ENCODE results near the gene RAP2B. TPM values are rescaled to one million over a fixed set of nuclear protein-coding genes. Genes with fewer than 3 reads are reported as not detected.
"Not testable (repeated sequence)": the region's sequence is repeated elsewhere in the genome, so short reads cannot be mapped to it uniquely, and the experiment has no call there.

The RAP2B gene
- 23.7 and 27.5 TPM in 2 replicates for total RNA-seq
- polyA plus RNA-seq (2012) = 9.7 TPM

GRCh38 chr3:153161714-153162512, at the start of gene RAP2B:
RAP2B (plus strand) TSS chr3:153162226; CDS start chr3:153162694, 468 bp downstream.
- peak; percentile 96 for DNase-seq (ENCODE audit: low read depth)

- DNase-seq (ENCODE audit: low read depth) = no peak
Observed at GRCh38 chr3:153113541-153113940, 48.5 kb upstream of the RAP2B start.

- not testable (repeated sequence) for DNase-seq (ENCODE audit: low read depth)
Observed at GRCh38 chr3:153114270-153114669, 47.8 kb upstream of the RAP2B start.

- DNase-seq (ENCODE audit: low read depth) = no peak
Observed at GRCh38 chr3:153115326-153115725, 46.7 kb upstream of the RAP2B start.

GRCh38 chr3:153127788-153128187, 34.2 kb upstream of the RAP2B start:
- DNase-seq (ENCODE audit: low read depth) = no peak

GRCh38 chr3:153129426-153129825, 32.6 kb upstream of the RAP2B start:
- DNase-seq (ENCODE audit: low read depth) = no peak

- DNase-seq (ENCODE audit: low read depth) = no peak
Observed at GRCh38 chr3:153129866-153130265, 32.2 kb upstream of the RAP2B start.

GRCh38 chr3:153130312-153130977, 31.6 kb upstream of the RAP2B start:
- no peak for DNase-seq (ENCODE audit: low read depth)

- DNase-seq (ENCODE audit: low read depth) = no peak
Observed at GRCh38 chr3:153137626-153138025, 24.4 kb upstream of the RAP2B start.

- DNase-seq (ENCODE audit: low read depth) = peak; percentile 70
Observed at GRCh38 chr3:153138276-153139210, 23.5 kb upstream of the RAP2B start.

GRCh38 chr3:153142961-153143360, 19.1 kb upstream of the RAP2B start:
- DNase-seq (ENCODE audit: low read depth) = no peak

- DNase-seq (ENCODE audit: low read depth) = no peak
Observed at GRCh38 chr3:153144071-153144470, 18.0 kb upstream of the RAP2B start.

GRCh38 chr3:153144779-153145178, 17.2 kb upstream of the RAP2B start:
- DNase-seq (ENCODE audit: low read depth) = no peak

- DNase-seq (ENCODE audit: low read depth) = no peak
Observed at GRCh38 chr3:153145454-153145853, 16.6 kb upstream of the RAP2B start.

GRCh38 chr3:153146191-153147053, 15.6 kb upstream of the RAP2B start:
- no peak for DNase-seq (ENCODE audit: low read depth)

- no peak for DNase-seq (ENCODE audit: low read depth)
Observed at GRCh38 chr3:153150991-153151390, 11.0 kb upstream of the RAP2B start.

GRCh38 chr3:153155786-153156185, 6.2 kb upstream of the RAP2B start:
- not testable (repeated sequence) for DNase-seq (ENCODE audit: low read depth)

GRCh38 chr3:153158189-153158588, 3.8 kb upstream of the RAP2B start:
- DNase-seq (ENCODE audit: low read depth) = no peak

- no peak for DNase-seq (ENCODE audit: low read depth)
Observed at GRCh38 chr3:153158961-153159735, 2.9 kb upstream of the RAP2B start.

Measured in myocyte (in vitro differentiated cells).